Trophoblast cell (in vitro differentiated cells and primary cell): ENCODE data around the gene NKTR.
A peak's percentile ranks its signal among the peaks of the same experiment; 100 is the strongest.

Experiments used
- DNase-seq, 2 donors: peaks; one replicate each; pipeline ENCODE4 v3.0.0-alpha.2; 2016
- H2AFZ ChIP-seq: 2 replicates; pipeline ENCODE4 v1.6.1; 2013; ENCODE audit warnings: low read length, moderate library complexity, mild to moderate bottlenecking; ENCODE audit not compliant: insufficient read depth, poor library complexity
- H2AK5ac ChIP-seq: 2 replicates; pipeline ENCODE4 v1.6.1; 2013; ENCODE audit warnings: mild to moderate bottlenecking, low read length
- H2BK120ac ChIP-seq: 2 replicates; pipeline ENCODE4 v1.6.1; 2013; ENCODE audit warnings: low read length, mild to moderate bottlenecking, moderate library complexity; ENCODE audit not compliant: insufficient read depth, poor library complexity
- H2BK12ac ChIP-seq: 2 replicates; pipeline ENCODE4 v1.6.1; 2013; ENCODE audit warnings: mild to moderate bottlenecking, low read length, moderate library complexity
- H2BK5ac ChIP-seq: 2 replicates; pipeline ENCODE4 v1.6.1; 2013; ENCODE audit warnings: low read length, low read depth, moderate library complexity, mild to moderate bottlenecking; ENCODE audit not compliant: poor library complexity
- H3K14ac ChIP-seq: 2 replicates; pipeline ENCODE4 v1.6.1; 2013; ENCODE audit warnings: mild to moderate bottlenecking, low read length
- H3K18ac ChIP-seq: 2 replicates; pipeline ENCODE4 v1.6.1; 2013; ENCODE audit warnings: mild to moderate bottlenecking, low read length
- H3K23ac ChIP-seq: 2 replicates; pipeline ENCODE4 v1.6.1; 2013; ENCODE audit warnings: low read length
- H3K27ac ChIP-seq: 2 replicates; pipeline ENCODE4 v1.5.1; 2013; ENCODE audit warnings: low read depth, mild to moderate bottlenecking, inconsistent platforms, low read length, moderate library complexity
- H3K27me3 ChIP-seq: 2 replicates; pipeline ENCODE4 v1.6.1; 2013; ENCODE audit warnings: inconsistent platforms, mild to moderate bottlenecking, low read length, moderate library complexity; ENCODE audit not compliant: insufficient read depth
- H3K36me3 ChIP-seq, 2 experiments: 1 replicate in 1 of 2; 2 replicates in 1 of 2; pipeline ENCODE4 v1.6.1; 2013; ENCODE audit warnings: low read length in 2 of 2, mild to moderate bottlenecking in 2 of 2, moderate library complexity in 1 of 2; ENCODE audit not compliant: insufficient read depth in 2 of 2, control insufficient read depth in 1 of 2
- H3K4ac ChIP-seq: 2 replicates; pipeline ENCODE4 v1.6.1; 2013; ENCODE audit warnings: low read depth, mild to moderate bottlenecking, low read length, moderate library complexity
- H3K4me1 ChIP-seq, 2 experiments: 1 replicate in 1 of 2; 2 replicates in 1 of 2; pipeline ENCODE4 v1.6.1; 2013; ENCODE audit warnings: low read length in 2 of 2, mild to moderate bottlenecking in 2 of 2, moderate library complexity in 1 of 2; ENCODE audit not compliant: insufficient read depth in 2 of 2, control insufficient read depth in 1 of 2
- H3K4me2 ChIP-seq: 2 replicates; pipeline ENCODE4 v1.6.1; 2013; ENCODE audit warnings: inconsistent platforms, mild to moderate bottlenecking, low read length, moderate library complexity
- H3K4me3 ChIP-seq: 2 replicates; pipeline ENCODE4 v1.5.1; 2013; ENCODE audit warnings: mild to moderate bottlenecking, low read depth, low read length, inconsistent platforms
- H3K79me1 ChIP-seq: one replicate; pipeline ENCODE4 v1.6.1; 2013; ENCODE audit warnings: low read length
- H3K79me2 ChIP-seq: 2 replicates; pipeline ENCODE4 v1.6.1; 2013; ENCODE audit warnings: low read length, mild to moderate bottlenecking; ENCODE audit not compliant: control insufficient read depth, insufficient read depth, poor library complexity
- H3K9ac ChIP-seq: 2 replicates; pipeline ENCODE4 v1.6.1; 2013; ENCODE audit warnings: mild to moderate bottlenecking, low read length
- H3K9me3 ChIP-seq: 2 replicates; pipeline ENCODE4 v1.6.1; 2013; ENCODE audit warnings: low read depth, mild to moderate bottlenecking, control low read depth, inconsistent platforms, low read length; ENCODE audit not compliant: insufficient read depth
- H4K12ac ChIP-seq: 2 replicates; pipeline ENCODE4 v1.6.1; 2013; ENCODE audit warnings: low read depth, mild to moderate bottlenecking, low read length, moderate library complexity
- H4K8ac ChIP-seq: 2 replicates; pipeline ENCODE4 v1.6.1; 2013; ENCODE audit warnings: low read depth, mild to moderate bottlenecking, low read length, moderate library complexity
- H4K91ac ChIP-seq: one replicate; pipeline ENCODE4 v1.6.1; 2013; ENCODE audit warnings: low read depth, mild to moderate bottlenecking, low read length, moderate library complexity
- WGBS: extraction: QIAGEN DNeasy Blood & Tissue Kit; methylation state at CpG from one replicate; pipeline ENCODE4 v1.1.7; 2013; ENCODE audit warnings: missing lambda C conversion rate; ENCODE audit not compliant: insufficient read length, insufficient coverage; ENCODE audit errors: extremely low coverage; 5-methylcytosine and 5-hydroxymethylcytosine counted together

NKTR gene

DNA sequence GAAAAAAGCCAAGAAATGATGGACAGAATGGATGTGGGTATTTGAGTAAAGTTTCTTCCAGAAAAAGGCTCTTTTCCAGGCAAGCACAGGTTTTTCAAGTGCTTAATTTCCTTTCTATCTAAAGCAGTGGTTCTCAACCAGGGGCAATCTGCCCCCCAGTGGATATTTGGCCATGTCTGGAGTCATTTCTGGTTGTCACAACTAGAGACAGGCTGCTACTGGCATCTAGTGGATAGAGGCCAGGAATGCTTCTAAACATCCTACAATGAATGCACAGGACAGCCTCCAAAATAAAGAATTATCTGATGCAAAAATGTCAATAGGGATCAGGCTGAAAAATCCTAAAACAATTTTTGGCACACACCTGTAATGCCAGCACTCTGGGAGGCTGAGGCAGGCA, 42.6 kb upstream of the NKTR start:
- Histone ChIP-seq H3K27me3 (no peaks in the 10 kb centered on the region), H3K4me1 (no peaks in the 10 kb centered on the region), H4K8ac (no peak overlapping the region), H3K79me1 (no peaks in the 10 kb centered on the region), H2BK120ac (no peak overlapping the region), H3K9ac (no peak overlapping the region), H3K4ac (no peak overlapping the region), H3K18ac (no peak overlapping the region), H2BK12ac (no peak overlapping the region), H3K23ac (no peak overlapping the region), H3K9me3 (no peaks in the 10 kb centered on the region), H4K91ac (no peak overlapping the region), H2AFZ (no peak overlapping the region), H3K79me2 (no peaks in the 10 kb centered on the region), H2BK5ac (no peak overlapping the region), H3K4me3 (no peak overlapping the region), H3K36me3 (peaks cover 11 to 15% of the 10 kb centered on the region in 2 experiments), H2AK5ac (no peak overlapping the region), H4K12ac (no peak overlapping the region), H3K27ac (no peak overlapping the region), H3K14ac (no peak overlapping the region), H3K4me2 (no peak overlapping the region)
- no peak for DNase-seq

DNA sequence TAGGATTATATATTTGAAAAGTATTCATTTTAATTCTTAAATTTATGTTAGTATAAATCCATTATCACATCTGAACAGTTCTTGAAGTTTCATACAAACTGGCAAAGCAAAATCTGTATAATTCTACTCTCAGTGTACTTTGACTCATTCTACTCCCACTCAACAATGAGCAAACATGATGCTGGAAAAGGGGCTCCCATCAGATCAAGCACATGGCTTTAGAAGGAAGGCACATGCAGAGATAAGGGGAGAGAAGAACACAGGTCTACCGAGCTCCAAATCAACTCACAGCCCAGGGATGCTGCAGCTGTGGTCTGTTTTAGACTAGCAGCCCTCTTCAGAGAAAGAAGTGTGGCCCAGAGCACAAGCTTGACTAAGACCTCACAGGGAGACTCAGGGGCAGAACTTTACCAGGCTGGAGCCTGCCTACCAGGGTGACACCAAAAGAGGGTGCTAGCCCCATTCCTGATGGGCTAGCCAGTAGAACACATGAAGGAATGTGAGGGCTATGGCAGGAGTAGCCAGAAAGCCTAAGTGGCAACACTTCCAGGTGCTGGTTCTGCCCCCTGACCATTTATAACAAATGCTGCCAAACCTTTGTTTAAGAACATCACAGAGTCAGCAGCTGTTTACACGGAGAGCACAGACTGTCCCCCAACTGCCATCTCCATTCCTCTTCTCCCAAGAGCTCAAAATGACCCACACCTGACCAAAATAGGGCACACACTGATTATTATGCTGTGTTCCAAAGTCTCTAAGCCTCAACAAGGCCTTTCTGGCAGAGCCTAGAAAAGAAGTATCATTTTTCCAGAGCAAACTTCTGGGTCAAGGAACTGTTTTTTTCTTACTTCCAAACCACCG, 38.2 kb upstream of the NKTR start:
- Histone ChIP-seq H3K18ac (no peak overlapping the region), H2BK5ac (no peak overlapping the region), H3K9me3 (no peaks in the 10 kb centered on the region), H3K79me1 (no peaks in the 10 kb centered on the region), H2AFZ (no peak overlapping the region), H3K79me2 (no peaks in the 10 kb centered on the region), H2BK120ac (no peak overlapping the region), H3K9ac (no peak overlapping the region), H3K36me3 (peaks cover 11 to 20% of the 10 kb centered on the region in 2 experiments), H3K4me1 (no peaks in the 10 kb centered on the region), H2AK5ac (no peak overlapping the region), H3K23ac (no peak overlapping the region), H3K14ac (no peak overlapping the region), H3K4me3 (no peak overlapping the region), H3K4me2 (no peak overlapping the region), H4K8ac (no peak overlapping the region), H3K27me3 (no peaks in the 10 kb centered on the region), H3K27ac (no peak overlapping the region), H4K91ac (no peak overlapping the region), H4K12ac (no peak overlapping the region), H3K4ac (no peak overlapping the region), H2BK12ac (no peak overlapping the region)
- no CpG with 5 or more reads among the region's 3 CpGs for WGBS
- DNase-seq = no peak

DNA sequence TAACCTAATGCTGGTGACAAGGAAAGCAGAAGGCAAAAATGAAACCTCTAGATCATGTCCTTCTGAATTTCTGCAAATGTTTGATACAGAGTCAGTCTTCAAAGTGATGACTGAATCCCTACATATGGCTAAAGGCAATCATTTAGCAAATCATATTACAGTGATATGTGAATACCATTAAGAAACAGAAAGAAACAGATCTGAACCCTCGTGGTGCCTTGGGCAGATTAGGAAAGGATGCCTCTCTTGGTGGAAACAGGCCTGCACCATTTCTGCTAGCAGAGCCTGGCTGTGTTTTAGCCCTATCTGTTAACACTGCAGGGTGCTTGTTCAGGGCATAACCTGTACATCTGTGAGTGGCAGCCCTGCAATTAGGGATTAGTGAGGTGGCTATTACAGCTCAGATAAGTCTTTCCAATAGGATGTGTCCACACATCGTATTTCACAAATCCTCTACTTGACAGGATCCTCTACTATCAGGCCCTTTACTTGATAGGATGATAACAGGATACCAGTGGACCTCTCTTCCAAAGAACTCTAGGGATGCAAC, 30.8 kb upstream of the NKTR start:
- Histone ChIP-seq H3K27me3 (no peaks in the 10 kb centered on the region), H2AK5ac (no peak overlapping the region), H3K4me2 (no peak overlapping the region), H2BK5ac (no peak overlapping the region), H3K36me3 (peaks cover 9 to 16% of the 10 kb centered on the region in 2 experiments), H3K27ac (no peak overlapping the region), H3K14ac (no peak overlapping the region), H3K18ac (no peak overlapping the region), H3K4ac (no peak overlapping the region), H3K79me1 (no peaks in the 10 kb centered on the region), H4K12ac (no peak overlapping the region), H2BK12ac (no peak overlapping the region), H3K4me3 (no peak overlapping the region), H3K23ac (no peak overlapping the region), H2BK120ac (no peak overlapping the region), H3K79me2 (no peaks in the 10 kb centered on the region), H4K91ac (no peak overlapping the region), H3K4me1 (no peaks in the 10 kb centered on the region), H3K9ac (no peak overlapping the region), H4K8ac (no peak overlapping the region), H2AFZ (no peak overlapping the region), H3K9me3 (no peaks in the 10 kb centered on the region)
- no CpG with 5 or more reads among the region's 2 CpGs for WGBS
- no peak for DNase-seq

DNA sequence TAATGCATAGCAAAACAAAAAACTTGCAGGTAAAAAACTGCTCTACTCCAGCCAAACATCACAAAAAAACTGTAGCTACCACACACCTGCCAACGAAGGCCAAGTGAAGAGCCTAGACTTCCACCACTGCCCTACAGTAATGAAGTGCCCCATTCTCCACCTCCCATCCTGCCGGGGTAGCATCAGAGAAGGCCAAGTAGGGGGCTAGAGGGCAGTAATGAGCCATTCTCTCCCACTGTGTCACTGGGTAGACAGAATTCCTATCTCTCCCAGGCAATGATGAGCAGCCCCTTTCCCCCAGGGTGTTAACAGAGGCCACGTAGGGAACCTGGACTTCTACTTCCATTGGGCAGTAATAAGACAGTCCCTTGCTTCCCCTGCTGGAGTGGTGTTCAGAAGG, 28.2 kb upstream of the NKTR start:
- H3K79me1 ChIP-seq = no peaks in the 10 kb centered on the region
- no peak overlapping the region for H3K4ac ChIP-seq
- no peak overlapping the region for H3K9ac ChIP-seq
- H3K79me2 ChIP-seq = no peaks in the 10 kb centered on the region
- H2BK5ac ChIP-seq = no peak overlapping the region
- no peak overlapping the region for H3K4me3 ChIP-seq
- no peak overlapping the region for H3K14ac ChIP-seq
- no peak overlapping the region for H4K91ac ChIP-seq
- no peak overlapping the region for H2BK120ac ChIP-seq
- no peak overlapping the region for H2AK5ac ChIP-seq
- H3K4me1 ChIP-seq = no peaks in the 10 kb centered on the region
- no CpG with 5 or more reads among the region's 3 CpGs for WGBS
- no peak overlapping the region for H4K12ac ChIP-seq
- peaks cover 7% of the 10 kb centered on the region in 2 experiments for H3K36me3 ChIP-seq
- no peak overlapping the region for H3K18ac ChIP-seq
- DNase-seq = peak; percentile 49 to 70
- H2AFZ ChIP-seq = no peak overlapping the region
- H2BK12ac ChIP-seq = no peak overlapping the region
- no peak overlapping the region for H3K23ac ChIP-seq
- H3K9me3 ChIP-seq = no peaks in the 10 kb centered on the region
- no peak overlapping the region for H3K4me2 ChIP-seq
- no peak overlapping the region for H3K27ac ChIP-seq
- no peak overlapping the region for H4K8ac ChIP-seq
- H3K27me3 ChIP-seq = no peaks in the 10 kb centered on the region
